Measurements from ENCODE around the gene PLCB2.

The PLCB2 gene

DNA sequence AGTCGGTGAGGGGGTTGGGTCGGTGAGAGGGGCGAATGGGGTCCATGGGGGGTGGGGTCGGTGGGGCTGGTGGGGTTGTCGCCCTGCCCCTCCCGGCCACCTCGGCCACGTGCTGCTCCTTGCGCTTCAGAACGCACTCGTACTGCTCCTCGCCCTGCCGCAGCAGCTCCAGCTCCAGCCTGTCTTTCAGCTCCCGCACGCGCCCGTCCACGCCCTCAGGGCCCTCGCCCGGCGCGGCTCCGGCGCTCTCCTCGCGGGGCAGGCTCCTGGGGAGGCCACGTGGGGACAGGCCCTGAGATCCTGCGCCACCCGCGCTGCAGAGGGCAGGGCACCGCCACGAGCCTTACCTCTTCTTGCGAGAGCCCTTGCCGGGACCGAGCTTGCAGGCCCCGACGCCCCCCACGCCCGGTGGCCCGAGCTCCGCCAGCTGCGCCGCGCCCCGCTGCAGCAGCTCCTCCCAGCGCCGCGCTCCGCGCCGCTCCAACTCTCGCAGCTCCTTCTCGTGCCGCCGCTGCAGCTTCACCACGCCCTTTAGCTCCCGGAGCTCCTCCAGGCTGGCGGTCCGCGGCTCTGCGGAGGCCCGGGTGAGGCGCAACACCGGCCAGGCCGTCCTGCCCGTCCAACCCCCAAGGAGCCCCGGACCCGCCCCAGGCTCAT is 16.7 kb downstream of the PLCB2 start:
- no peaks in the 10 kb centered on the region for H3K36me3 ChIP-seq (ENCODE audit: low read depth)
- H3K27ac ChIP-seq (ENCODE audit: poor library complexity, severe bottlenecking): no peak overlapping the region
- no peaks in the 10 kb centered on the region for H3K27me3 ChIP-seq (ENCODE audit: insufficient read depth, poor library complexity, severe bottlenecking)
- ATAC-seq (ENCODE audit: low read depth) (peak; percentile 80), DNase-seq (ENCODE audit: low spot score) (no peak)
- H3K4me1 ChIP-seq (ENCODE audit: insufficient read depth, poor library complexity, severe bottlenecking): no peaks in the 10 kb centered on the region
- no peaks in the 10 kb centered on the region for H3K9me3 ChIP-seq (ENCODE audit: severe bottlenecking)
- TF ChIP-seq, protein P1, sequence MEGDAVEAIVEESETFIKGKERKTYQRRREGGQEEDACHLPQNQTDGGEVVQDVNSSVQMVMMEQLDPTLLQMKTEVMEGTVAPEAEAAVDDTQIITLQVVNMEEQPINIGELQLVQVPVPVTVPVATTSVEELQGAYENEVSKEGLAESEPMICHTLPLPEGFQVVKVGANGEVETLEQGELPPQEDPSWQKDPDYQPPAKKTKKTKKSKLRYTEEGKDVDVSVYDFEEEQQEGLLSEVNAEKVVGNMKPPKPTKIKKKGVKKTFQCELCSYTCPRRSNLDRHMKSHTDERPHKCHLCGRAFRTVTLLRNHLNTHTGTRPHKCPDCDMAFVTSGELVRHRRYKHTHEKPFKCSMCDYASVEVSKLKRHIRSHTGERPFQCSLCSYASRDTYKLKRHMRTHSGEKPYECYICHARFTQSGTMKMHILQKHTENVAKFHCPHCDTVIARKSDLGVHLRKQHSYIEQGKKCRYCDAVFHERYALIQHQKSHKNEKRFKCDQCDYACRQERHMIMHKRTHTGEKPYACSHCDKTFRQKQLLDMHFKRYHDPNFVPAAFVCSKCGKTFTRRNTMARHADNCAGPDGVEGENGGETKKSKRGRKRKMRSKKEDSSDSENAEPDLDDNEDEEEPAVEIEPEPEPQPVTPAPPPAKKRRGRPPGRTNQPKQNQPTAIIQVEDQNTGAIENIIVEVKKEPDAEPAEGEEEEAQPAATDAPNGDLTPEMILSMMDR (IDR thresholded peaks at IDR 0.05; ENCODE audit: poor library complexity, severe bottlenecking): no peak
- H3K4me3 ChIP-seq (ENCODE audit: severe bottlenecking): peak overlapping the region; percentile 7

DNA sequence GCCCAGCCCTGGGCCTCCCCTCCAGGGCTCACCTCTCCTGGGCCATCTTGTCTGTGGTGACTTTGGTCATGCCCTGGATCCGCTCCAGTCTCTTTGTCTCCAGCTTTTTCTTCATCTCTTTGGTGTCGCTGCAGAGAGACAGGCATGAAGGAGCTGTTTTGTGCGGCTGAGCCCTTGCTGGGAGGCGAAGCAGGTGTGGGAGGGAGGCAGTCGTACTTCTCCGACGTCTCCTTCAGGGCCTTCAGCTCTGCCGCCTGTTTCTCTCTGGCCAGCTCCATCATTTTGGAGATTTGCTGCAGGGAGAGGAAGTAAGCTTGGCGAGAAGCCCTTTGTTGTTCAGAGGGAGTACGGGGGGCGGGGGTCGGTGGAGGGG is 17.2 kb downstream of the PLCB2 start:
- Histone ChIP-seq H3K27ac (ENCODE audit: poor library complexity, severe bottlenecking) (no peak overlapping the region), H3K4me3 (ENCODE audit: severe bottlenecking) (no peak overlapping the region), H3K36me3 (ENCODE audit: low read depth) (no peaks in the 10 kb centered on the region), H3K27me3 (ENCODE audit: insufficient read depth, poor library complexity, severe bottlenecking) (no peaks in the 10 kb centered on the region), H3K4me1 (ENCODE audit: insufficient read depth, poor library complexity, severe bottlenecking) (no peaks in the 10 kb centered on the region), H3K9me3 (ENCODE audit: severe bottlenecking) (no peaks in the 10 kb centered on the region)
- no peak for ATAC-seq (ENCODE audit: low read depth)
- TF ChIP-seq, protein P1 (IDR thresholded peaks at IDR 0.05; ENCODE audit: poor library complexity, severe bottlenecking): no peak
- DNase-seq (ENCODE audit: low spot score): no peak

DNA sequence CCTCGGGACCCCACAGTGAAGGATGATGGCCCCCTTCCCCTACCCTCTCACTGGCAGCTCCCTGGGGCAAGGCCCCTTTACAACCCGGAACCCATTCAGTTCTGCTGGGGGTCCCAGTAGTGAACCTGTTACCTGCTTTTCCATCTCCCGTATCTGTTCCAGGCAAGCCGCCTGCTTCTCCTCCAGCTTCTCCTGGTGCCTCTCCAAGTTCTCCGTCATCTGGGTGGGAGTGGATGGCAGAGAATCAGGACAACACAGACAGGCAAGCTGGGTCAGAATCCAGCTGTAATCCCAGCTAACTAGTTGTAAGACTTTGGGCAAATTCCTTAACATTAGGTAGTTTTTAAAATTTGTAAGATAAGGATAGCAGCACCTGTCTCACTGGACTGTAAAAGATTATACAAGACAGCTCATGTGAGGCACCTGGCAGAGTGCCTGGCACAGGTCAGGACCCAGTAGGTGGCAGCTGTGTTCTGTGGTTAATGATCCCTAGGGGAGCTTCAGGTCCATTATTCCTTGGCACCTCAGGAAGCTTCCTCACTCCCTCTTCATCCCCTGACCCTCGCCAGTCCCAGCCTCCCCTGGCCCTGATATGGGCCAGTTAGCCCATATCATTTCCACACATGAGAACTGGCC is 18.5 kb downstream of the PLCB2 start:
- H3K4me1 ChIP-seq (ENCODE audit: insufficient read depth, poor library complexity, severe bottlenecking): no peaks in the 10 kb centered on the region
- no peak overlapping the region for H3K4me3 ChIP-seq (ENCODE audit: severe bottlenecking)
- no peak overlapping the region for H3K27ac ChIP-seq (ENCODE audit: poor library complexity, severe bottlenecking)
- H3K27me3 ChIP-seq (ENCODE audit: insufficient read depth, poor library complexity, severe bottlenecking): no peaks in the 10 kb centered on the region
- TF ChIP-seq, protein P1 (IDR thresholded peaks at IDR 0.05; ENCODE audit: poor library complexity, severe bottlenecking): peak; percentile 55
- no peaks in the 10 kb centered on the region for H3K36me3 ChIP-seq (ENCODE audit: low read depth)
- ATAC-seq (ENCODE audit: low read depth): peak; percentile 39
- no peak for DNase-seq (ENCODE audit: low spot score)
- no peaks in the 10 kb centered on the region for H3K9me3 ChIP-seq (ENCODE audit: severe bottlenecking)

DNA sequence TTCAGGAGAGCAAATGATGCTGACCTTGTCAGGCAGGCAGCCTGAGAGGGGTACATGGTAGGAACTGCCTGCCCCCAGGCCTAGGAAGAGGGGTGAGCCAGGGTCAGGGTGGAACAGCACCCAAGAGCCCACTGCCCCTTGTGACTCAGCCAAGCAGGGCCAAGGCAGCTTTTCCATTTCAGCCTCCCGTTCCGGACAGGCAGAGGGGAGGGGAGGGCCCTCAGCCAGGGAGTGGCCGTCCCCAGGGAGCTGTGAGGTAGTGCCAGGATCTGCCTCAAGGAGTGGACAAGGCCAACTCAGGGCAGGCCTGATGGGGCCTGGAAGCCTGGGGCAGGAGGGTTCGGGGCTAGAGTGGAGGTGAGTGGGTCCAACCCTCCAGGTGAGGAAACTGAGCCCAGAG is 19.8 kb downstream of the PLCB2 start:
- Histone ChIP-seq H3K27ac (ENCODE audit: poor library complexity, severe bottlenecking) (no peak overlapping the region), H3K4me1 (ENCODE audit: insufficient read depth, poor library complexity, severe bottlenecking) (no peaks in the 10 kb centered on the region), H3K4me3 (ENCODE audit: severe bottlenecking) (no peak overlapping the region), H3K27me3 (ENCODE audit: insufficient read depth, poor library complexity, severe bottlenecking) (peaks cover 13% of the 10 kb centered on the region), H3K36me3 (ENCODE audit: low read depth) (no peaks in the 10 kb centered on the region), H3K9me3 (ENCODE audit: severe bottlenecking) (no peaks in the 10 kb centered on the region)
- DNase-seq (ENCODE audit: low spot score) (no peak), ATAC-seq (ENCODE audit: low read depth) (no peak)
- TF ChIP-seq, protein P1 (IDR thresholded peaks at IDR 0.05; ENCODE audit: poor library complexity, severe bottlenecking): no peak

DNA sequence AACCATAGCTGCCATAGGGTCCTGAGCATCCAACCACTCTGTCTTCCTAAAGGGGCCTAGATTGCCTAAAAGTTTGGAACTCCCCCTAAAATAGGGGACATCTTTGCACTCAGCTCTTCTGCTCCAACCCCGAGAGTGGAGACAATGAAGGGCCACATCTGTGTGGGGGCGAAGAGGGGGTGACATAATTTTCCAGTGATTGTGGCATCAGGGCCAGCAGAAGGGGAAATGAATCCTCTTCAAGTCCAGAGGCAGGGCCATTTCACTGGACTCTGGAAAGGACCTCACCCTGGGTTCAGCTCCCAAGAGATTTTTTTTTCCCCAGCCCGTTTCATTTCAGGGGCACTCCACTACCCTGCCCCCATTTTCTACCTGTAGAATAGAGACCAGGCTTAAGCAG is 20.2 kb downstream of the PLCB2 start:
- Histone ChIP-seq H3K36me3 (ENCODE audit: low read depth) (no peaks in the 10 kb centered on the region), H3K27ac (ENCODE audit: poor library complexity, severe bottlenecking) (no peak overlapping the region), H3K9me3 (ENCODE audit: severe bottlenecking) (no peaks in the 10 kb centered on the region), H3K27me3 (ENCODE audit: insufficient read depth, poor library complexity, severe bottlenecking) (peaks cover 17% of the 10 kb centered on the region), H3K4me1 (ENCODE audit: insufficient read depth, poor library complexity, severe bottlenecking) (no peaks in the 10 kb centered on the region), H3K4me3 (ENCODE audit: severe bottlenecking) (no peak overlapping the region)
- ATAC-seq (ENCODE audit: low read depth): no peak
- TF ChIP-seq, protein P1 (IDR thresholded peaks at IDR 0.05; ENCODE audit: poor library complexity, severe bottlenecking): no peak
- no peak for DNase-seq (ENCODE audit: low spot score)

Measured in RWPE2 (cell line).